Measurements from ENCODE around the gene BMPR1B. TPM values are rescaled to one million over a fixed set of nuclear protein-coding genes. Genes with fewer than 3 reads are reported as not detected.

BMPR1B gene
- total and polyA plus RNA-seq, 4 donors = 0.27 to 0.70 (median 0.48) TPM

- DNase-seq (ENCODE audit: low spot score) = no peak
- Histone ChIP-seq H3K27me3 (ENCODE audit: control insufficient read depth in 4 of 4, insufficient read depth in 4 of 4, low read length in 3 of 4) (peaks cover 0 to 6% (median 0%) of the 10 kb centered on the region in 4 donors), H3K27ac (ENCODE audit: low read depth in 1 of 2, low read length in 2 of 2) (no peak overlapping the region), H3K36me3 (ENCODE audit: control insufficient read depth in 4 of 4, insufficient read depth in 3 of 4, low read depth in 1 of 4, low read length in 3 of 4) (no peaks in the 10 kb centered on the region), H3K4me1 (ENCODE audit: control insufficient read depth in 4 of 4, insufficient read depth in 4 of 4, low read length in 3 of 4) (no peaks in the 10 kb centered on the region), H3K4me3 (ENCODE audit: low read depth in 1 of 3, low read length in 3 of 3) (no peak overlapping the region), H3K9me3 (ENCODE audit: control insufficient read depth in 4 of 4, low read length in 3 of 4) (no peaks in the 10 kb centered on the region), H3K9ac (ENCODE audit: low read depth in 1 of 2, low read length in 2 of 2) (no peak overlapping the region)
- TF ChIP-seq JUND (IDR thresholded peaks at IDR 0.05) (no peak), FOXA2 (IDR thresholded peaks at IDR 0.05) (no peak), GABPA (IDR thresholded peaks at IDR 0.05 in 1 of 2, conservative IDR thresholded peaks at IDR 0.05 in 1 of 2) (no peak), YY1 (IDR thresholded peaks at IDR 0.05) (no peak), ATF3 (IDR thresholded peaks at IDR 0.05) (no peak), HNF4A (conservative IDR thresholded peaks at IDR 0.05) (no peak), FOXA1 (IDR thresholded peaks at IDR 0.05) (no peak), RAD21 (IDR thresholded peaks at IDR 0.05) (no peak), EGR1 (IDR thresholded peaks at IDR 0.05; ENCODE audit: low read depth in 2 of 2) (no peak), RXRA (IDR thresholded peaks at IDR 0.05) (no peak), ZBTB33 (IDR thresholded peaks at IDR 0.05) (no peak), REST (IDR thresholded peaks at IDR 0.05) (no peak), TAF1 (conservative IDR thresholded peaks at IDR 0.05) (no peak)
- WGBS = 86% methylated on average over 3 of the region's 3 CpGs
These were observed 217.0 kb downstream of the BMPR1B start for GRCh38 chr4:94974773-94975172.

- H3K4me3 ChIP-seq (ENCODE audit: low read depth in 1 of 3, low read length in 3 of 3) = no peak overlapping the region
- no peak overlapping the region for H3K27ac ChIP-seq (ENCODE audit: low read depth in 1 of 2, low read length in 2 of 2)
- no peak overlapping the region for H3K9ac ChIP-seq (ENCODE audit: low read depth in 1 of 2, low read length in 2 of 2)
- WGBS = 71% methylated on average over 1 of the region's 1 CpG
- H3K4me1 ChIP-seq (ENCODE audit: control insufficient read depth in 4 of 4, insufficient read depth in 4 of 4, low read length in 3 of 4) = no peaks in the 10 kb centered on the region
- no peaks in the 10 kb centered on the region for H3K9me3 ChIP-seq (ENCODE audit: control insufficient read depth in 4 of 4, low read length in 3 of 4)
- H3K36me3 ChIP-seq (ENCODE audit: control insufficient read depth in 4 of 4, insufficient read depth in 3 of 4, low read depth in 1 of 4, low read length in 3 of 4) = no peaks in the 10 kb centered on the region
- TF ChIP-seq MAX (IDR thresholded peaks at IDR 0.05) = no peak
- no peak for TF ChIP-seq ATF3 (IDR thresholded peaks at IDR 0.05)
- TF ChIP-seq HNF4G (IDR thresholded peaks at IDR 0.05) = no peak
- no peak for TF ChIP-seq FOXA2 (IDR thresholded peaks at IDR 0.05)
- no peak for TF ChIP-seq HNF4A (conservative IDR thresholded peaks at IDR 0.05)
- no peak for TF ChIP-seq JUND (IDR thresholded peaks at IDR 0.05)
- no peak for TF ChIP-seq RAD21 (IDR thresholded peaks at IDR 0.05)
- no peak for TF ChIP-seq YY1 (IDR thresholded peaks at IDR 0.05)
- TF ChIP-seq CTCF (IDR thresholded peaks at IDR 0.05; ENCODE audit: low read depth, low read length, missing input control) = no peak
- no peak for TF ChIP-seq RXRA (IDR thresholded peaks at IDR 0.05)
- no peak for TF ChIP-seq SP1 (IDR thresholded peaks at IDR 0.05)
- no peak for TF ChIP-seq REST (IDR thresholded peaks at IDR 0.05)
- H3K27me3 ChIP-seq (ENCODE audit: control insufficient read depth in 4 of 4, insufficient read depth in 4 of 4, low read length in 3 of 4) = peaks cover 0 to 8% (median 0%) of the 10 kb centered on the region in 4 donors
- no peak for DNase-seq (ENCODE audit: low spot score)
These were observed 218.7 kb downstream of the BMPR1B start for GRCh38 chr4:94976371-94977011.

Data from liver (tissue), 9 donors.